NOMO-1 treated with DMSO at 0.1 percent for 48 hours (cell line): ENCODE measurements around the gene NLGN1.

Experiments
- DNase-seq: peaks from one replicate; lab custom pipeline; 2025; ENCODE audit not compliant: unreplicated experiment; lab: John Stamatoyannopoulos, UW

NLGN1 gene

GRCh38 chr3:173703771-173704170, 306.2 kb downstream of the NLGN1 start:
- DNase-seq = no peak

GRCh38 chr3:173706630-173707029, 309.1 kb downstream of the NLGN1 start:
- no peak for DNase-seq

GRCh38 chr3:173708191-173708590, 310.6 kb downstream of the NLGN1 start:
- DNase-seq = no peak

GRCh38 chr3:173709026-173709425, 311.5 kb downstream of the NLGN1 start:
- no peak for DNase-seq

- DNase-seq = no peak
Measured at GRCh38 chr3:173711619-173712018, 314.1 kb downstream of the NLGN1 start.

- no peak for DNase-seq
Measured at GRCh38 chr3:173719585-173719984, 322.0 kb downstream of the NLGN1 start.

- DNase-seq = no peak
Measured at GRCh38 chr3:173725507-173725906, 328.0 kb downstream of the NLGN1 start.

- no peak for DNase-seq
Measured at GRCh38 chr3:173730391-173730790, 332.8 kb downstream of the NLGN1 start.

- DNase-seq = no peak
Measured at GRCh38 chr3:173732237-173732636, 334.7 kb downstream of the NLGN1 start.

- DNase-seq = no peak
Measured at GRCh38 chr3:173733029-173733652, 335.6 kb downstream of the NLGN1 start.

- no peak for DNase-seq
Measured at GRCh38 chr3:173734473-173734872, 336.9 kb downstream of the NLGN1 start.

GRCh38 chr3:173734895-173735294, 337.4 kb downstream of the NLGN1 start:
- no peak for DNase-seq

GRCh38 chr3:173735841-173736240, 338.3 kb downstream of the NLGN1 start:
- no peak for DNase-seq

GRCh38 chr3:173737167-173737808, 339.7 kb downstream of the NLGN1 start:
- DNase-seq = no peak

- no peak for DNase-seq
Measured at GRCh38 chr3:173739726-173740125, 342.2 kb downstream of the NLGN1 start.

- DNase-seq = no peak
Measured at GRCh38 chr3:173742491-173742890, 344.9 kb downstream of the NLGN1 start.

- DNase-seq = no peak
Measured at GRCh38 chr3:173743111-173743510, 345.6 kb downstream of the NLGN1 start.

GRCh38 chr3:173743516-173743915, 346.0 kb downstream of the NLGN1 start:
- DNase-seq = no peak

- DNase-seq = no peak
Measured at GRCh38 chr3:173744479-173744878, 346.9 kb downstream of the NLGN1 start.

- no peak for DNase-seq
Measured at GRCh38 chr3:173744895-173745294, 347.4 kb downstream of the NLGN1 start.

GRCh38 chr3:173745952-173746682, 348.6 kb downstream of the NLGN1 start:
- no peak for DNase-seq

GRCh38 chr3:173747427-173747826, 349.9 kb downstream of the NLGN1 start:
- DNase-seq = no peak
